ENCODE results near the gene PMPCA.

Gene PMPCA

DNA sequence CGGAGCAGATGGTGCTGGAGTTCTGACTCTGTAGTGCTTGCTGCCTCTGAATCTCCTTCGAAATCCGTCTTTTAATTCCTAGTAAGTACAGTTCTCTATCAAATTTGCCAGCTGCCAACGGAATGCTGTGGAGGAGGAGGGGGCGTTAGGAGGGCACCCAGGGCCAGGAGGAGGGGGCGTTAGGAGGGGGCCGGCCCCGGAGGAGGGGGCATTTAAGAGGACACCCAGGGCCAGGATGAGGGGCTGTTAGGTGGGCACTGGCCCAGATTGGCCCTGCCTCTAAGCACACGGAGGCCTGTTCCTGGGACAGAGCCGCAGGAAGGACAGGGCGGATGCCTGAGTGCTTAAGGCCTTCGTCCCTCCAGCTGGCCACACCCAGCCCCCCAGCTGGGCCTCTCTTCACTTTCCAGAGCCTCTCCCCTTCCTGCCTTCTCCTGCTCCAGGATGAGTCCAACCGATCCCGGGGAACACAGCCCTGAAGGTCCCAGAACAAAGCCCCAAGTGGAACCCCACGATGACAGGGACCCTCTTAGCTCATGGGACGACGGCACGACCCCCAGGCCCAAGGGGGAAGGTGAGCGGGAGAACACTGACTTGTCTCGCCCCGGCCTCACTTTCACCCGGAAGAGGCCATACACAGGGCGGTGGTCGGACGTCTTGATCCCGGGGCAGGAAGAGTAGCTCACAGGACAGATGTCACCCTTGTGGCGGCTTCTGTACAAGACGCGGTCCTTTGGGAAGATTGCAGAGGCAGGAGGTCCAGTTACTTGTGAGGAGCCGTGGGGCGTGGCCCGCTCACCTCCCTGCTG lies 19.4 kb downstream of the PMPCA start:
- no peak for DNase-seq (ENCODE audit: low spot score)
- TF ChIP-seq, protein P1, sequence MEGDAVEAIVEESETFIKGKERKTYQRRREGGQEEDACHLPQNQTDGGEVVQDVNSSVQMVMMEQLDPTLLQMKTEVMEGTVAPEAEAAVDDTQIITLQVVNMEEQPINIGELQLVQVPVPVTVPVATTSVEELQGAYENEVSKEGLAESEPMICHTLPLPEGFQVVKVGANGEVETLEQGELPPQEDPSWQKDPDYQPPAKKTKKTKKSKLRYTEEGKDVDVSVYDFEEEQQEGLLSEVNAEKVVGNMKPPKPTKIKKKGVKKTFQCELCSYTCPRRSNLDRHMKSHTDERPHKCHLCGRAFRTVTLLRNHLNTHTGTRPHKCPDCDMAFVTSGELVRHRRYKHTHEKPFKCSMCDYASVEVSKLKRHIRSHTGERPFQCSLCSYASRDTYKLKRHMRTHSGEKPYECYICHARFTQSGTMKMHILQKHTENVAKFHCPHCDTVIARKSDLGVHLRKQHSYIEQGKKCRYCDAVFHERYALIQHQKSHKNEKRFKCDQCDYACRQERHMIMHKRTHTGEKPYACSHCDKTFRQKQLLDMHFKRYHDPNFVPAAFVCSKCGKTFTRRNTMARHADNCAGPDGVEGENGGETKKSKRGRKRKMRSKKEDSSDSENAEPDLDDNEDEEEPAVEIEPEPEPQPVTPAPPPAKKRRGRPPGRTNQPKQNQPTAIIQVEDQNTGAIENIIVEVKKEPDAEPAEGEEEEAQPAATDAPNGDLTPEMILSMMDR (IDR thresholded peaks at IDR 0.05; ENCODE audit: extremely low read depth, insufficient read depth, missing control alignments): no peak
- in situ Hi-C loops (cut with MboI; ENCODE audit: low pct_unique_long_range_greater_than_20kb, low sequenced_read_pairs, unreplicated experiment): no loop called here

DNA sequence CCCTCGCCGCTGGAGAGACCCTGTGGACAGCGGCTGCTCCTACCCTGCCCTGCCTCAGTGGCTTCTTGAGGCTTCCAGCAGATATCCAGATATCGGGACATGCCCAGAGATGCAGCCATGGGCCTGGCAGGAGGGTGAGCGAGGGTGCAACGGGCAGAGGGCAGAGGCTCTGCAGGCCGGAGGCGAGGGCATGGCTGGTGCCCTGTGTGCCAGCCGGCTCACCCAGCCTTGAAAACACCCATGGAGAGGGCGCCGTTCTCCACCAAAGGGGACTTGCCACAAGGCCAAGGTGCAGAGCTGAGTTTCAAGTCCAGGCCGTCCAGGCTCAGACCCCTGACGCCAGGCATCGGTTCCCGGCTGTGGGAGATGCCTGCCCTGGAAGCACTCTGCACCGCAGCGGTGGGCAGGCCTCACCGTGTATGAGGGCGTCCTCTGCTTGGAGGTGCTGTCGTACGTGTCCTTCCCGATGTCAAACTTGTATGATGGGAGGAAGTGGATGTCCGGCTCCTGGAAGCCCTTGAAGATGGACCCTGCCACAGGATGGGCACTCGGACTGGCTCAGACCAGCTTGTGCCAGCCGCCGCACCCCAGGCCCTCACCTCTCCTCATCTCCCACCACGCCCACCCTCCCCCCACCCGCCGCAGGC lies 20.3 kb downstream of the PMPCA start:
- no peak for DNase-seq (ENCODE audit: low spot score)
- TF ChIP-seq, protein P1 (IDR thresholded peaks at IDR 0.05; ENCODE audit: extremely low read depth, insufficient read depth, missing control alignments): no peak
- in situ Hi-C loops (cut with MboI; ENCODE audit: low pct_unique_long_range_greater_than_20kb, low sequenced_read_pairs, unreplicated experiment): no loop called here

DNA sequence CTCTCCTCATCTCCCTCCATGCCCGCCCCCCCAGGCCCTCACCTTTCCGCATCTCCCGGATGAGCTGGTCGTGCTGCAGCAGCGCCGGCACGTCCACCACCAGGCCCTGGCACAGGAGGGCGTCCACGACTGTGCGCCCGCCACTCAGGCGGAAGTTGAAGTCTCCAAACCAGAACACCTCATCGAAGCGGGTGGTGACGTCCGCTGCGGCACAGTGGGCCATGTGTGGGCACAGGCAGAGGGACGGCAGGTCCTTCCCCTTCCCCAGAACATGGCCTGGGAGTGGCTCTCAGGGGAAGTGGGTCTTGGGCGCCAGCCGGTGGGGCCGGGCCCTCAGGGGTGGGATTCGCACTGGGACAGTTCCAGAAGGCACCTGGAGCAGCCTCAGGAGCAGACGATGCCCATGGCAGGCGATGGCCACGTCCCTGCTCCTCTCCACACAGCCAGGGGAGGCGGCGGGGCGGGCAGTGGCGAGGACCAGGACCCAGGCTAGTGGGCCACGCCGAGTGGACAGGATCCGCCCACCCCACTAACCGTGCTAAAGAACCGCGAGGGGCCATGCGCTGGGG lies 21.4 kb downstream of the PMPCA start:
- DNase-seq (ENCODE audit: low spot score): no peak
- in situ Hi-C loops (cut with MboI; ENCODE audit: low pct_unique_long_range_greater_than_20kb, low sequenced_read_pairs, unreplicated experiment): no loop called here
- TF ChIP-seq, protein P1 (IDR thresholded peaks at IDR 0.05; ENCODE audit: extremely low read depth, insufficient read depth, missing control alignments): no peak

DNA sequence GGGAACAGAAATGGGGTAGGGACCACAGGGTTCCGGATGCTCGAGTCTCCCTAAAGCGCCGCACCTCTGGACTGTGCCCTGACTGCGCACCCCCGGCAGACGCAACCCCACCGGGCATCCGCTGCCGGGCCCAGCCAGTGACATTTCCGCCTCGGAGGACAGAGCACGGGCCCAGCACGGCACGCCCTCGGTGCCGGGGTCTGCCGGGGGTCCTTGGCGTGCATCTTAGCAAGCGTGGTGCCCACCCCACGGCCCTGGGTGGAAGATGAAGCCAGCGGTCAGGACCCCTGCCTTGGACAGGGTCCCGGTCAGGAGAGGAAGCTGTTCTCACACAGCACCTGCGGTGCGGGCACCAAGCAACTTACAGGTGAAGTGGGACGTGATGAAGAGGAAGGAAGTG lies 22.1 kb downstream of the PMPCA start:
- in situ Hi-C loops (cut with MboI; ENCODE audit: low pct_unique_long_range_greater_than_20kb, low sequenced_read_pairs, unreplicated experiment): no loop called here
- TF ChIP-seq, protein P1 (IDR thresholded peaks at IDR 0.05; ENCODE audit: extremely low read depth, insufficient read depth, missing control alignments): no peak
- DNase-seq (ENCODE audit: low spot score): no peak

DNA sequence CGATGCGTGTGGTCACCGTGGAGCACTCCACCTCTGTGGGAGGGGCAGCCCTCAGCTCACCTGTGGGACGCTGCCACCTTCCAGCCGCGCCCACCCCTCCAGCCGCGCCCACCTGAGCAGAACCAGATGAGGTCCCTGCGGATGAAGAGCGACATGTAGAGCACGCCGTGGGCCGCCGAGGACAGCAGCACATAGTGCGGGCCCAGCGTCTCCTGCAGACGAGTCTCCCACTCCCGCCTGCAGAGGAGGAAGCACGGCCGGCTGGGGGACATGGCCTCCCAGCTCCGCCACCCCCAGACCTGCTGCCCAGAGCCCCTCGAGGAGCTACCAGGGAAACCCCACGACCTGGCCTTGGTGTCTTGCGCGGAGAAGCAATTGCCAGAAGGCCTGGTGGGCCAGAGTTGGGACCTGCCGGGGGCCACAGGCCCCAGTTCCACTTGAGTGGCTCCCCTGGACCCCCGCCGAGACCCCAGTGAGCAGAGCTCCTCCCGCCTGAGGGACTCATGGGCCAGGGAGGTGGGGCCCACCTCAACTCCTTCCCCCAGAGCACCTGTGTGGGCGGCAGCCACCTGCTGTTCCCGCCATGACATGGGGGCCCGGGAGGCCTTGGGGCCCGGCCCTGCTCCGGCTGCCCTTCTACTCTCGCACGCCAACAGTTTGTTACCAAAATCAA lies 22.7 kb downstream of the PMPCA start:
- DNase-seq (ENCODE audit: low spot score): no peak
- TF ChIP-seq, protein P1 (IDR thresholded peaks at IDR 0.05; ENCODE audit: extremely low read depth, insufficient read depth, missing control alignments): no peak
- in situ Hi-C loops (cut with MboI; ENCODE audit: low pct_unique_long_range_greater_than_20kb, low sequenced_read_pairs, unreplicated experiment): no loop called here

DNA sequence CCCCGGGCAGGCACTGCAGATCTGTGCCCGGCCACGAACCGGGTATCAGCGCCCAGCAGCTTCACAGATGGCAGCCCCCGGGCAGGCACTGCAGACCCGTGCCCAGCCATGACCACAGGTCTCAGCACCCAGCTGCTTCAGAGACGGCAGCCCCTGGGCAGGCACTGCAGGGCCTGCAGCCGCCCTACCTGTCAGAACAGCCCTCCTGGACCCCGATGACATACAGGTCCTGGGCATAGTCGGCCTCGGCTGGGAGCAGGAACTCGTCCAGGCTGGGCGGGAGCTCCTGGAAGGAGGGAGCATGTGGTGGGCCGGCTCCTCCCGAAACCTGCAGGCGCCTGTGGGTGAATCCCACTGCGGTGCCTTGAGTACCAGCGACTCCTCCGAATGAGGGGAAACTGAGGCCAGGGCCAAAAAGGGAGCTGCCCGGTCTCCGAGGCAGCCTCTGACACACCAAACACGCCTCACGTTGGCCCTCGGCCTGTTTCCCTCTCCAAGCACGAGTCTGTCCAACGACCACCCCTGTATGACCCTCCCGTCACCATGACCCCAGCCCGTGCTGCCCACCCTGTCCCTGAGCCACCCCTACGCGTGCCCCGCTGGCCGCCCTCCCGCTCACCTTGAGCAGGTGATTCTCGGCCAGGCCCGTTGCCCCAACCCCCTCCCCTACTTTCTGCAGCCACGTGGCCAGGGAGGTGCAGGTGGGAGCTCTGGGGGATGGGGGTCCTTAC lies 23.6 kb downstream of the PMPCA start:
- DNase-seq (ENCODE audit: low spot score): no peak
- TF ChIP-seq, protein P1 (IDR thresholded peaks at IDR 0.05; ENCODE audit: extremely low read depth, insufficient read depth, missing control alignments): no peak
- in situ Hi-C loops (cut with MboI; ENCODE audit: low pct_unique_long_range_greater_than_20kb, low sequenced_read_pairs, unreplicated experiment): no loop called here
